CD4-positive, alpha-beta T cell treated with Interleukin-1 beta for 1 hour (primary cell): ENCODE measurements around the gene PLCB2.
A peak's percentile ranks its signal among the peaks of the same experiment; 100 is the strongest.

Experiments used
- DNase-seq, 2 donors: peaks; one replicate each; pipeline ENCODE4 v3.0.0-alpha.2; 2020 to 2022

The PLCB2 gene

GRCh38 chr15:40247406-40247971, 60.2 kb downstream of the PLCB2 start:
- no peak for DNase-seq

GRCh38 chr15:40246496-40247280, 61.0 kb downstream of the PLCB2 start:
- DNase-seq, result no peak

GRCh38 chr15:40245666-40246450, 61.9 kb downstream of the PLCB2 start:
- DNase-seq, result no peak

- DNase-seq, result no peak
Observed at GRCh38 chr15:40244961-40245523, 62.7 kb downstream of the PLCB2 start.

GRCh38 chr15:40243126-40243810, 64.5 kb downstream of the PLCB2 start:
- no peak for DNase-seq

- no peak for DNase-seq
Observed at GRCh38 chr15:40242601-40243000, 65.1 kb downstream of the PLCB2 start.

- DNase-seq, result no peak
Observed at GRCh38 chr15:40242213-40242599, 65.5 kb downstream of the PLCB2 start.

DNA sequence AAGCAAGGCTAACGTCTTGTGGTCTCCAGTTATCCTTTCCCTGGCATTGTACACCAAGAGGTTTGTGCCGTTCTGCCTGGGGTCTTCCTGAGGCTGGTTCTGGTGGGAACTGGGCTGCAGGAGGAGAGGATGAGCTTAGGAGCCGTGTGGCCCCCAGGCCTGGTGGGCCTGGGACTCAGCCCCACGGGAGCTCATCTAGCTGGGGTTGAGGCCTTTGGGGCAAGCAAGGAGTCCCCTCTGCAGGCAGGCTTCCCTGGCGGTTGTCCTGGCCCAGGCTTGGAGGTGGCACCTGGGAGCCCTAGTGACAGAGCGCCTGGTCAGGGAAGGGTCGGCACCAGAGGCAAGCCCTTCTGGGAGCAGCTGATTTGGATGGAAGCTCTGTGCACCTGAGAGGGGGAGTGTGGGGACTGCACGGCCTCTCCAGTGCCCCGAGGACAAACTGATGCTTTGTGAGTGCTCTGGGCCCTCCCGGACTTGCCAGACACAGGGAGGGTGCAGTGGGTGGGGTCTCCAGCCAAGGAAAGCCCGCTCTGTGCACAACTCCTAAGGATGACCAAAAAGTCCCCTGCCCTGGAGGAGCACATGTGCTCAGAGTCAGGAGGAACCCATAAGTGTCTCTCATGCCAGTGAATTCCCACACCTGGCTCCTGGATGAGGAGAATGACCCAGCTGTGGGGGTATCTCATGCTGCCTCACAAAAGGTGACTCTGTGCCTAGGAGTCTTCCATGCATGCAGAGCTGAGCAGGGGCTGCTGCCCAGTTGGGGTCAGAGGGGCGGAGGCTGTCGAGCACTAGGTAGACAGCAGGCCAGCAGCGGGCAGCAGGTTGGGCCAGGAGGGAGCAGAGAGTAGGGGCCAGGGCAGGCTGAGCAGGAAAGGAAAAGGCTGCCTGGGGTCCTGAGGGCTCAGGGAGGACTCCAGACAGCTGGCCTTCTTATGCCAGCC, 66.2 kb downstream of the PLCB2 start:
- DNase-seq, result no peak

DNA sequence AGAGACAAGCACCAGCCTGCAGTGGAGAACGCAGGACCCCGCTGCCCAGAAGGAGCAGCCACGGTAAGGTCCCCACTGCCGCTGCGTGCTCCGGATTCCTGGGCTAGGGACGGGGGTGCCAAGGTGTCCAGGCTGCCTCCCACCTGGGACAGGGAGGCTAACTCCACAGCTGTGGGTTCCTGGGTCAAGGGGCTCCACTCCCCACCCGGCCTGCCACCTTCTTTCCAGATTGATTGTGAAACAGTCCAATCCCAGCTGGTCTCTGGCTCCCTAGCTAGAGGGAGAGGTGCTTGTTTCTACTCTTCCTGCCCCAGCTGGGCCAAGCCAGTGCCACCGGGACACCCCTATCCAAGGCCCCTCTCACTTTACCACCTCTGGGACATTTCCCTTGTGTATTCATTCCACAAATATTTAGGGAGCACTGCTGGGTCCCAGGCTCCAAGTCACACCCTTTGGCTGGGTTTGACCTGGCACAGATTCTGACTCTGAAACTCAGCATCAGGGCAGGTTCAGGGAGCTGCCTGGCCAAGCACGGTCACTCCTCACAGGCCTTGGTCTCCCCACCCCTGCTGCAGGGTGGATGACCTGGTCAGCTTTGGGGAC, 67.0 kb downstream of the PLCB2 start:
- no peak for DNase-seq

GRCh38 chr15:40239693-40240618, 67.8 kb downstream of the PLCB2 start:
- no peak for DNase-seq

DNA sequence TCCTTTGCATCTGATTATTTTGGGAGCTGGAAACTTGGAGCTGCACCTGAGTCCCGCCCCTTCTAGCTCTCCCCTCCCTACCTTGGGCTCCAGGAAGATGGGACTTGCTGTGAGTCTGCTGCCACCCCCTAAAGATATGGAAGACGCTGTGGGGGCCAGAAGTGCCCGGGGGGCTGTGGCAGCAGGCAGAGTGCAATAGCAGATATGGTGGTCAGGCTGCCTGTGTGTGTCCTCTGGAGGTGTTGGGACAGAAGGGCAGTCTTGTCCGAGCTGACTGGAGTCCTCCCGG, 68.4 kb downstream of the PLCB2 start:
- DNase-seq, result no peak

DNA sequence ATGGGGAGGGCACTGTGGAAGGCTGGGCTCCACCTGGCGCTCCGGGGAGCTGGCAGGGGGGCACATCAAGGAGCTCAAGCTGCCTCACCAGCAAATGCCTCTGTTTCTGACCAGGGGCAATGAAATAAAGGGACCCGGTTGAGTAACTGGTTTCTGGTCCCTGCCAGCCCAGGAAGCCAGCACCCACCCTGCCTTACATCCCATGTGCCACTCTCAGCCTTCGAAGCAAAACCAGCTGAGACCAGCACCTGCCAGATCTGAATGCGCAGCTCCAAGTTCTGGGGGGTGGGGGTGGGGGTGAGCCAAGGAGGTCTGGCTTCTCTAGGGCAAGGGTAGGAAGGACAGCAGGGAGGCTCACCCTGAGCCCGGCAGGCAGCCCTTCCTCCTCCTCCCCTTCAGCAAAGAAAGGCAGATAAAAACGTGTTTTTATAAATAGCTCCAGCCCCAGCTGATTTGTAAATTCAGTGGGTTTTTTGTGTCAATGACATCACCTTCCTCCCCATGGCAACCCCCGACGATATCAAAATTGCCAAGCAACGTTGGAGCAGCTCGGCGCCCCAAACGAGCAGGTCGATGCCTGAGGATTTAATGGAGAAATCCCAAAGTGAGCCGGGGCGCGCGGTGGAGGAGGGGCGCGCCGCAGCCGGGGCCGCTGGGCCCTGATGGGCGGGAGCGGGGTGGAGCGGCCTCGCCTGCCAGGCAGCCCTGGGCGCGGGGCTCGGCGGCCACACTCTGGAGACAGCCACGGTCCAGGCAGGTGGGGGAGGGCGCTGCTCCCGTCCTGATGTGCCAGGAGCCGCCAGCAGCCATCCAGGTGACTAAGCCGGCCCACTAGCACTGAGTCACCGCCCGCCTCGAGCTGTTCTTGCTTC, 69.0 kb downstream of the PLCB2 start, which contains the start of gene PAK6:
Gene PAK6, plus strand, starts transcription at position 532 of the 872 bp plus-strand sequence. CDS start 25,723 bp downstream, outside the sequence.
- peak in 1 of 2 donors; percentile 42 for DNase-seq
